Activated CD4-positive, CD25-positive, alpha-beta regulatory T cell treated with anti-CD3 and anti-CD28 coated beads, Interleukin-2, amount 50 U/mL, for 16 hours (primary cell): ENCODE results near the gene SFR1.
A peak's percentile ranks its signal among the peaks of the same experiment; 100 is the strongest.

Experiments used
- DNase-seq: peaks from one replicate; pipeline ENCODE4 v3.0.0-alpha.2; 2020; ENCODE audit warnings: low read depth, low spot score

The SFR1 gene

GRCh38 chr10:104104926-104105325 is 17.0 kb upstream of the SFR1 start:
- no peak for DNase-seq

GRCh38 chr10:104109908-104110662 is 11.9 kb upstream of the SFR1 start:
- DNase-seq: no peak

- no peak for DNase-seq
These were observed 8.5 kb upstream of the SFR1 start for GRCh38 chr10:104113376-104113956.

GRCh38 chr10:104117839-104118323 is 4.1 kb upstream of the SFR1 start:
- DNase-seq: no peak

- DNase-seq: no peak
These were observed 2.0 kb upstream of the SFR1 start for GRCh38 chr10:104119996-104120395.

- no peak for DNase-seq
These were observed 1.5 kb upstream of the SFR1 start for GRCh38 chr10:104120512-104120902.

- peak; percentile 66 for DNase-seq
These were observed 977 bp upstream of the SFR1 start for GRCh38 chr10:104120903-104121484.

GRCh38 chr10:104122225-104123107 is 495 bp downstream of the SFR1 start:
- no peak for DNase-seq

GRCh38 chr10:104123397-104123796 is 1.4 kb downstream of the SFR1 start:
- DNase-seq: no peak

GRCh38 chr10:104127411-104127810 is 5.4 kb downstream of the SFR1 start:
- DNase-seq: no peak

GRCh38 chr10:104128214-104128613 is 6.2 kb downstream of the SFR1 start:
- no peak for DNase-seq

- DNase-seq: no peak
These were observed 8.1 kb downstream of the SFR1 start for GRCh38 chr10:104130041-104130440.

GRCh38 chr10:104138131-104138530 is 16.2 kb downstream of the SFR1 start:
- DNase-seq: no peak

- no peak for DNase-seq
These were observed 17.2 kb downstream of the SFR1 start for GRCh38 chr10:104139221-104139620.

- no peak for DNase-seq
These were observed 20.1 kb downstream of the SFR1 start for GRCh38 chr10:104142081-104142480.

- DNase-seq: no peak
These were observed 21.9 kb downstream of the SFR1 start for GRCh38 chr10:104143829-104144228.

- DNase-seq: no peak
These were observed 23.0 kb downstream of the SFR1 start for GRCh38 chr10:104144931-104145330.

GRCh38 chr10:104146882-104147281 is 24.9 kb downstream of the SFR1 start:
- DNase-seq: no peak

- DNase-seq: no peak
These were observed 28.2 kb downstream of the SFR1 start for GRCh38 chr10:104150139-104150538.

- no peak for DNase-seq
These were observed 29.8 kb downstream of the SFR1 start for GRCh38 chr10:104151737-104152136.

GRCh38 chr10:104155591-104155990 is 33.6 kb downstream of the SFR1 start:
- DNase-seq: no peak
